Suprapubic skin (tissue), 4 donors: ENCODE data around the gene KLRF2.

ENCODE experiments used
- EP300 ChIP-seq: sonication (generic); formaldehyde crosslinking; IDR thresholded peaks from one replicate; pipeline ENCODE4 v1.6.1; 2017; ENCODE audit warnings: antibody characterized with exemption
- POLR2A ChIP-seq, 2 donors: fragments of 450-650 bp; IDR thresholded peaks; one replicate each; pipeline ENCODE4 v1.6.1; 2017; ENCODE audit warnings: antibody characterized with exemption in 2 of 2, mild to moderate bottlenecking in 2 of 2, moderate library complexity in 2 of 2
- POLR2AphosphoS5 ChIP-seq, 3 donors: sonication (generic); formaldehyde crosslinking; IDR thresholded peaks; one replicate each; pipeline ENCODE4 v1.6.1; 2017; ENCODE audit warnings: antibody characterized with exemption in 3 of 3
- TF ChIP-seq, protein P1 (sequence below), 2 donors: fragments of 200-600 bp in 1 of 2; fragments of 450-650 bp in 1 of 2; sonication (generic) in 1 of 2; IDR thresholded peaks; one replicate each; pipeline ENCODE4 v1.5.1; 2016 to 2019; ENCODE audit warnings: antibody characterized with exemption in 2 of 2, mild to moderate bottlenecking in 1 of 2, moderate library complexity in 1 of 2

DNA sequence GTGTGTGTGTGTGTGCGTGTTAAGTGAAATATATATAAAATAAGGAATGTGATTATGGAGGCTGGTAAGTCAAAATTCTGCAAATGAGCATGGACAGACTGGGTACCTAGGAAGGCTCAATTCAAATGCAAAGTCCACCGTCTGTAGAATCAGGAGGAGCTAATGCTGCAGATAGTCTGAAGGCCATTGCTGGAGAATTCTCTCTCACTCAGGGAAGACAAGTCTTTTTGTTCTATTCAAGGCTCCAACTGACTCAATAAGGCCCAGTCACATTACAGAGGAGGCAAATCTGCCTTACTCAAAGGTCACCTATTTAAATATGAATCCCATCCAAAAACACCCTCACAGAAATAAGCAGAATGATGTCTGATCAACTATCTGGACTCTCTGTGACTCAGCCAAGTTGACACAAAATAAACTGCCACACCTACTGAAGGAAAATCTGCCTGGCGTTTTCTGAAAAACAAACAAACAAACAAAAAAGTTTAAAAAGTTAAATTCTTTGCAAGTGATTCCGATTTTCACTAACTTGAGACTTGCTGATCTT, 684 bp upstream of the KLRF2 start:
- TF ChIP-seq, protein P1, sequence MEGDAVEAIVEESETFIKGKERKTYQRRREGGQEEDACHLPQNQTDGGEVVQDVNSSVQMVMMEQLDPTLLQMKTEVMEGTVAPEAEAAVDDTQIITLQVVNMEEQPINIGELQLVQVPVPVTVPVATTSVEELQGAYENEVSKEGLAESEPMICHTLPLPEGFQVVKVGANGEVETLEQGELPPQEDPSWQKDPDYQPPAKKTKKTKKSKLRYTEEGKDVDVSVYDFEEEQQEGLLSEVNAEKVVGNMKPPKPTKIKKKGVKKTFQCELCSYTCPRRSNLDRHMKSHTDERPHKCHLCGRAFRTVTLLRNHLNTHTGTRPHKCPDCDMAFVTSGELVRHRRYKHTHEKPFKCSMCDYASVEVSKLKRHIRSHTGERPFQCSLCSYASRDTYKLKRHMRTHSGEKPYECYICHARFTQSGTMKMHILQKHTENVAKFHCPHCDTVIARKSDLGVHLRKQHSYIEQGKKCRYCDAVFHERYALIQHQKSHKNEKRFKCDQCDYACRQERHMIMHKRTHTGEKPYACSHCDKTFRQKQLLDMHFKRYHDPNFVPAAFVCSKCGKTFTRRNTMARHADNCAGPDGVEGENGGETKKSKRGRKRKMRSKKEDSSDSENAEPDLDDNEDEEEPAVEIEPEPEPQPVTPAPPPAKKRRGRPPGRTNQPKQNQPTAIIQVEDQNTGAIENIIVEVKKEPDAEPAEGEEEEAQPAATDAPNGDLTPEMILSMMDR (IDR thresholded peaks at IDR 0.05): no peak
- TF ChIP-seq EP300: no peak
- no peak for TF ChIP-seq POLR2A (IDR thresholded peaks at IDR 0.05)
- TF ChIP-seq POLR2AphosphoS5 (IDR thresholded peaks at IDR 0.05): no peak
